ENCODE measurements around the gene NEURL1.

NEURL1 gene

GRCh38 chr10:103633846-103634245 is 140.3 kb downstream of the NEURL1 start:
- no peak for TF ChIP-seq CTCF (conservative IDR thresholded peaks at IDR 0.05; ENCODE audit: low read depth, low read length)
- no peak overlapping the region for H3K4me3 ChIP-seq (ENCODE audit: low read depth, low read length)
- no peak for DNase-seq (ENCODE audit: low read depth)

DNA sequence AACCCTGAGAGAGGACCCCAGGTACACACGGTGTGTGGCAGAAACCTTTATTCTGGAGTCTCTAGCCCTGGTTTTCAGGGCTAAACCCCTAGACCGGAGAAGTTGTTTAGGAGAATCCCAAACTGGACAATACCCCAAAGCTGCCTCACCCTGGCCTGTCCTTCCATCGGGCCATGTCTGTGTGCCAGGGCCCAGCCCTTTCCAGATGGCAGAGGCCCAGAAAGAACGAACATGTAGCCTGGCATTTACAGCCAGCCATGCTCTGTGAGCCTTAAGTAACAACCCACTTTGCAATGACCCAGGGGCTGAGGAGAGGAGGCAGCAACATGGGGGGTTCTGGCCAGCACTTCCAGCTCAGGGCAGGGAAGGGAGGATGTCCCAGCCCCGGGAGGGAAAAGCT is 142.1 kb downstream of the NEURL1 start:
- no peak for DNase-seq (ENCODE audit: low read depth)
- no peak for TF ChIP-seq CTCF (conservative IDR thresholded peaks at IDR 0.05; ENCODE audit: low read depth, low read length)
- no peak overlapping the region for H3K4me3 ChIP-seq (ENCODE audit: low read depth, low read length)

DNA sequence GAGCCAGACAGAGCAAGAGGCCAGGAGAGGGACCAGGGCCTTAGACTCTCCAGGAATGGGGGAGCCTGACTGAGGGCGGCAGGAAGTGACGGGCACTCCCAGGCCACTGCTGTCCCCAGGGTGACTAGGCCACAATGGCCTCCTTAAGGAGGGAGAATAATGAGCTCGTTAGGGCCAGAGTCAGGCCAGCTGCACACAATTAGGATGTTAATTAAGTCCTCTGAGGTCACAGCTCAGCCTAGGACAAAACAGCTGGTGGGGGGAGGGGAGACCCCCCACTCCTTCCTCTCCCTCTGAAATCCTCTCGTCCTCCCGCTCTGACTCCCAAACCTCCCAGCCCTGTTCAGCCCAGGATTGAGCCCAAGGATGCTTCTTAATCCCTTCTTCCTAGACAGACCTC is 143.0 kb downstream of the NEURL1 start:
- TF ChIP-seq CTCF (conservative IDR thresholded peaks at IDR 0.05; ENCODE audit: low read depth, low read length), result no peak
- no peak overlapping the region for H3K4me3 ChIP-seq (ENCODE audit: low read depth, low read length)
- no peak for DNase-seq (ENCODE audit: low read depth)

DNA sequence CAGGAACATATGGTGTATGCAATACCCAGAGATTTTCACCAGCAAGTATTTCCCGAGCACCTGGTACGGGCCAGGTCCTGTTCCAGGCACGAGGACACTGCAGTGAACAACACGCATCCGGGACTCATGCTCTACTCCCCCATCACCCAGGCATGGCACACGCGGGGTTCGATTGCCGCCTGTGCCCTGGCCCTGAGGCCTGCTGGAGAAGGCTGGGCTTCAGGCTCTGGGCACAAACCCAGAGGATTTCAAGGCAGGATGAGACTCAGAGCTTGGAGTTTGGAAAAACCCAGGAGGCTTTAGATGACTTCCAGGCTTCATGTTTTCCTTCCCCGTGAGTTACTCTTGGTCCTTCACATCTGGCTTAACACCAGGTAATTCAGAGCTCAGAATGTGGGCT is 143.5 kb downstream of the NEURL1 start:
- DNase-seq (ENCODE audit: low read depth), result no peak
- no peak overlapping the region for H3K4me3 ChIP-seq (ENCODE audit: low read depth, low read length)
- TF ChIP-seq CTCF (conservative IDR thresholded peaks at IDR 0.05; ENCODE audit: low read depth, low read length), result no peak

GRCh38 chr10:103637927-103638557 is 144.5 kb downstream of the NEURL1 start:
- no peak overlapping the region for H3K4me3 ChIP-seq (ENCODE audit: low read depth, low read length)
- no peak for TF ChIP-seq CTCF (conservative IDR thresholded peaks at IDR 0.05; ENCODE audit: low read depth, low read length)
- peak; percentile 63 for DNase-seq (ENCODE audit: low read depth)

DNA sequence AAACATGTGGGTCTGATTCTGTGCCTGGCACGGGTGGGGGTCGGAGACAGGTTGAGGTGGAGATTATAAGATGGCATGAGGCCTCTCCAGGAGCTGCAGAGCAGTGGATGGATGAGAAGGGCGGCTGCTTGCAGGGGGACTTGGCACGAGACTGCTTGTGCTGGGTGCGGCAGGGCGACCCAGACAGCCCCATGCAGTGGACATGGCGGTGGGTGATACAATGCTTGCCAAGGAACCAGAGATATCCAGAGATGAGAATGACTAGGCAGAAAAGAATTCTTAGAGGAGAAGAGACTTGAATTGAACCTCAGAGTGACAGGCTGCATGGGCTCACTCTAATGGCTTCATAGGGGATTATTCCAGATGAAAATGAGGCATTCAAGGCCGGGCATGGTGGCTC is 145.4 kb downstream of the NEURL1 start:
- H3K4me3 ChIP-seq (ENCODE audit: low read depth, low read length), result no peak overlapping the region
- peak; percentile 32 for DNase-seq (ENCODE audit: low read depth)
- no peak for TF ChIP-seq CTCF (conservative IDR thresholded peaks at IDR 0.05; ENCODE audit: low read depth, low read length)

DNA sequence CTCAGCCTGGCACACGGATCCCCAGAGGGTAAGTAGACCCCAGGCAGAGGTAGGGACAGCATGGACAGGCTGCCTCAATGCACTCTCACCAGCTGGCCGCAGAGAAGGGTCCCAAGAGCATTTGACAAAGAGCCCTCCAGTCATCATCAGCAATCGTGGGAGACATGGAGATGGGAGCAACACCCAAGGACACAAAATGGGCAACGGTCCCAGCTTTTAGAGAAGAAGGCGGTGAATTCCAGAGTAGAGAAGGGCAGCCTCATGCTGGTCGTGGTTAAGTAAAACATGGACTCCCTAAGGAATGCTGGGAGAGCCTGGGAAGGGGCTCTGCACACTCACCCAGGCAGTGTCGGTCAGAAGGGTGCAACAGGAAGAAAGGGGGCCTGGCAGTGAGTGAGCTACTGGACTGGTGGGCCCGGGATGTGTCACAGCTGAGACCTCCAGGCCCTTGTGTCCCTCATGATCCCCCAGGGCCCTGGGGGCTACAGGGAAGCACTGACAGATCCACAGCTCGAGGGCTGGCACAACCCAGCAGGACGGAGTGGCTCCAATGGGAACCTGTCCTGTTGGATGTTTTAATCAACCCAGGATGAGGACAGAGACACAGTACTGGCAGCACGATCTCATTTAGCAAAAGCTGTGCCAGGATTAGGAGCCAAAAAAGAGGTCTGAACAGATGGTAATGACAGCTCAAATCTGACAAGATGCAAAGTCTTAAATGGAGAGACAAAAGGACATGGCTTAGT is 147.1 kb downstream of the NEURL1 start:
- peak; percentile 34 for DNase-seq (ENCODE audit: low read depth)
- no peak for TF ChIP-seq CTCF (conservative IDR thresholded peaks at IDR 0.05; ENCODE audit: low read depth, low read length)
- H3K4me3 ChIP-seq (ENCODE audit: low read depth, low read length), result no peak overlapping the region
